ENCODE data around the gene TSPAN32.

- TF ChIP-seq CTCF (conservative IDR thresholded peaks at IDR 0.05; ENCODE audit: low read length) (no peak), EZH2phosphoT487 (IDR thresholded peaks at IDR 0.05; ENCODE audit: borderline replicate concordance, low read depth, low read length) (no peak)
These were observed 2.8 kb downstream of the TSPAN32 start for GRCh38 chr11:2304506-2305139.
